ENCODE measurements around the gene IDI2. TPM values are rescaled to one million over a fixed set of nuclear protein-coding genes. Genes with fewer than 3 reads are reported as not detected.

The IDI2 gene
- total RNA-seq, 1 experiment from 2014 or later, result not detected

- no peak overlapping the region for H3K4me3 Mint-ChIP-seq
- no peak for DNase-seq (ENCODE audit: low spot score)
- peaks cover 4% of the 10 kb centered on the region for H3K4me1 Mint-ChIP-seq
- ChIA-PET CTCF (no interaction called here), POLR2A (interaction anchor here (1.3 kb wide), 1 partner anchor 13 kb away, joined by 4 read pairs; the partner anchor contains the start of gene GTPBP4)
- peaks cover 22% of the 10 kb centered on the region for H3K36me3 Mint-ChIP-seq
- H3K27ac Mint-ChIP-seq, result no peak overlapping the region
- no peak for TF ChIP-seq MLX (CRISPR knock-in tag; IDR thresholded peaks at IDR 0.05)
- no peak for TF ChIP-seq FOXP1 (CRISPR knock-in tag; IDR thresholded peaks at IDR 0.05; ENCODE audit: borderline replicate concordance)
- no peak for ATAC-seq
- peaks cover 37% of the 10 kb centered on the region for H3K9me3 Mint-ChIP-seq
- peaks cover 9% of the 10 kb centered on the region for H3K27me3 Mint-ChIP-seq (ENCODE audit: low read depth)
These were observed 50.9 kb downstream of the IDI2 start for GRCh38 chr10:974785-975074.

- ATAC-seq (no peak), DNase-seq (ENCODE audit: low spot score) (no peak)
- ChIA-PET CTCF (no interaction called here), POLR2A (interaction anchor here (1.3 kb wide), 1 partner anchor 14 kb away, joined by 4 read pairs; the partner anchor contains the start of gene GTPBP4)
- H3K4me3 Mint-ChIP-seq, result no peak overlapping the region
- TF ChIP-seq ZNF425 (CRISPR knock-in tag; conservative IDR thresholded peaks at IDR 0.05), result no peak
- TF ChIP-seq GABPB1 (CRISPR knock-in tag; IDR thresholded peaks at IDR 0.05), result 0 out of 2 replicates have a peak, but pooled peaks have one; percentile 27
- peaks cover 9% of the 10 kb centered on the region for H3K27me3 Mint-ChIP-seq (ENCODE audit: low read depth)
- H3K27ac Mint-ChIP-seq, result no peak overlapping the region
- H3K9me3 Mint-ChIP-seq, result peaks cover 31% of the 10 kb centered on the region
- H3K36me3 Mint-ChIP-seq, result peaks cover 17% of the 10 kb centered on the region
- peaks cover 4% of the 10 kb centered on the region for H3K4me1 Mint-ChIP-seq
These were observed 51.4 kb downstream of the IDI2 start for GRCh38 chr10:974038-974784.

GRCh38 chr10:972763-973162, 52.9 kb downstream of the IDI2 start:
- Mint-ChIP-seq H3K4me3 (no peak overlapping the region), H3K9me3 (peaks cover 18% of the 10 kb centered on the region), H3K36me3 (peaks cover 10% of the 10 kb centered on the region), H3K4me1 (peaks cover 4% of the 10 kb centered on the region), H3K27ac (0 out of 2 replicates have a peak overlapping the region, but pooled peaks have one; percentile 47), H3K27me3 (ENCODE audit: low read depth) (peaks cover 16% of the 10 kb centered on the region)
- TF ChIP-seq PRRX2 (CRISPR knock-in tag; IDR thresholded peaks at IDR 0.05) (no peak), ATF2 (CRISPR knock-in tag; IDR thresholded peaks at IDR 0.05; ENCODE audit: borderline replicate concordance, low read depth) (no peak), ZNF219 (CRISPR knock-in tag; IDR thresholded peaks at IDR 0.05; ENCODE audit: borderline replicate concordance) (no peak), SP1 (CRISPR knock-in tag; conservative IDR thresholded peaks at IDR 0.05) (no peak), SMAD4 (CRISPR knock-in tag; IDR thresholded peaks at IDR 0.05) (no peak)
- CTCF ChIA-PET, result no interaction called here
- DNase-seq (ENCODE audit: low spot score), result no peak
- POLR2A ChIA-PET, result no interaction called here
- ATAC-seq, result peak; percentile 41

- no peak for ATAC-seq
- POLR2A ChIA-PET, result no interaction called here
- Mint-ChIP-seq H3K27me3 (ENCODE audit: low read depth) (peaks cover 16% of the 10 kb centered on the region), H3K27ac (no peak overlapping the region), H3K9me3 (peaks cover 15% of the 10 kb centered on the region), H3K4me1 (peaks cover 4% of the 10 kb centered on the region), H3K4me3 (no peak overlapping the region), H3K36me3 (peaks cover 8% of the 10 kb centered on the region)
- CTCF ChIA-PET, result no interaction called here
- DNase-seq (ENCODE audit: low spot score), result no peak
- TF ChIP-seq ZMAT4 (CRISPR knock-in tag; IDR thresholded peaks at IDR 0.05) (no peak), ZNF423 (CRISPR knock-in tag; IDR thresholded peaks at IDR 0.05) (no peak), PRRX2 (CRISPR knock-in tag; IDR thresholded peaks at IDR 0.05) (no peak), CREM (CRISPR knock-in tag; IDR thresholded peaks at IDR 0.05) (no peak), SMAD4 (CRISPR knock-in tag; IDR thresholded peaks at IDR 0.05) (no peak), NFATC4 (CRISPR knock-in tag; IDR thresholded peaks at IDR 0.05) (no peak), ATF2 (CRISPR knock-in tag; IDR thresholded peaks at IDR 0.05; ENCODE audit: borderline replicate concordance, low read depth) (no peak), ZNF512 (CRISPR knock-in tag; IDR thresholded peaks at IDR 0.05; ENCODE audit: borderline replicate concordance) (no peak), USF1 (CRISPR knock-in tag; IDR thresholded peaks at IDR 0.05) (no peak)
These were observed 54.0 kb downstream of the IDI2 start for GRCh38 chr10:971613-972012.
